Natural killer cell (primary cell): Measurements from ENCODE around the gene GTF2I. TPM values are rescaled to one million over a fixed set of nuclear protein-coding genes. Genes with fewer than 3 reads are reported as not detected.
"Not testable (repeated sequence)": the region's sequence is repeated elsewhere in the genome, so short reads cannot be mapped to it uniquely, and the experiment has no call there.

ENCODE experiments used
- ATAC-seq, 3 donors: fragments of 150-1000 bp in 2 of 3; fragments of 200-7000 bp in 1 of 3; cut with Tn5 transposase; 1 replicate in 1 of 3; 2 replicates in 2 of 3; pipeline ENCODE4 v1.10.0; 2021; ENCODE audit warnings: mild to moderate bottlenecking in 2 of 3, moderate library complexity in 2 of 3
- DNase-seq, 2 donors: peaks; one replicate each; pipeline versions ENCODE4 v3.0.0 to v3.0.0-alpha.2; 2013 to 2021; ENCODE audit warnings: mixed read lengths in 1 of 2
- H3K27ac ChIP-seq: one replicate; pipeline ENCODE4 v1.5.1; 2013; ENCODE audit warnings: mild to moderate bottlenecking, low read length
- H3K27me3 ChIP-seq: one replicate; pipeline ENCODE4 v1.6.1; 2013; ENCODE audit warnings: low read length; ENCODE audit not compliant: control insufficient read depth, insufficient read depth
- H3K36me3 ChIP-seq: one replicate; pipeline ENCODE4 v1.6.1; 2013; ENCODE audit warnings: low read length; ENCODE audit not compliant: control insufficient read depth, insufficient read depth
- H3K4me1 ChIP-seq: one replicate; pipeline ENCODE4 v1.6.1; 2013; ENCODE audit warnings: low read length; ENCODE audit not compliant: control insufficient read depth, insufficient read depth
- H3K4me3 ChIP-seq: one replicate; pipeline ENCODE4 v1.5.1; 2013; ENCODE audit warnings: low read length
- H3K9me3 ChIP-seq: one replicate; pipeline ENCODE4 v1.6.1; 2013; ENCODE audit warnings: low read length; ENCODE audit not compliant: control insufficient read depth, insufficient read depth
- H3K27ac Mint-ChIP-seq, 2 donors: one replicate each; pipeline ENCODE4 v1.8.0; 2022; ENCODE audit warnings: mild to moderate bottlenecking in 2 of 2, mixed read lengths in 2 of 2, moderate library complexity in 1 of 2
- H3K27me3 Mint-ChIP-seq, 2 donors: one replicate each; pipeline ENCODE4 v1.8.0; 2022; ENCODE audit warnings: low read depth in 2 of 2, mixed read lengths in 2 of 2
- H3K36me3 Mint-ChIP-seq: one replicate; pipeline ENCODE4 v1.8.0; 2022; ENCODE audit warnings: mixed read lengths
- H3K4me1 Mint-ChIP-seq, 2 donors: one replicate each; pipeline ENCODE4 v1.8.0; 2022; ENCODE audit warnings: mixed read lengths in 2 of 2
- H3K4me3 Mint-ChIP-seq: one replicate; pipeline ENCODE4 v1.8.0; 2022; ENCODE audit warnings: mild to moderate bottlenecking, moderate library complexity, mixed read lengths
- H3K9me3 Mint-ChIP-seq, 2 donors: one replicate each; pipeline ENCODE4 v1.8.0; 2022; ENCODE audit warnings: mixed read lengths in 2 of 2
- WGBS: methylation state at CpG from one replicate; pipeline ENCODE4 v1.1.7; 2013; ENCODE audit warnings: missing lambda C conversion rate; ENCODE audit not compliant: insufficient coverage; 5-methylcytosine and 5-hydroxymethylcytosine counted together
- intact Hi-C: fragments of 100-400 bp; cut with micrococcal nuclease; formaldehyde crosslinking; loops from one replicate; pipeline ENCODE4 v1.14.2; 2022
- total RNA-seq, 4 donors: library from RNA; stranded (reverse); fragments of 120-200 nt in 1 of 4; gene quantifications; one replicate each; pipeline versions ENCODE4 v1.2.3 to v1.2.4, GENCODE V29; 2013 to 2022
- TF ChIP-seq, protein P1 (sequence below): fragments of 200-600 bp; IDR thresholded peaks from one replicate; pipeline ENCODE4 v1.8.0; 2022; ENCODE audit warnings: antibody characterized with exemption

GTF2I gene
- total RNA-seq, 3 donors from 2014 or later (not counting 1 experiment from before 2014, with no cell fraction given), result 153 to 222 (median 188) TPM

DNA sequence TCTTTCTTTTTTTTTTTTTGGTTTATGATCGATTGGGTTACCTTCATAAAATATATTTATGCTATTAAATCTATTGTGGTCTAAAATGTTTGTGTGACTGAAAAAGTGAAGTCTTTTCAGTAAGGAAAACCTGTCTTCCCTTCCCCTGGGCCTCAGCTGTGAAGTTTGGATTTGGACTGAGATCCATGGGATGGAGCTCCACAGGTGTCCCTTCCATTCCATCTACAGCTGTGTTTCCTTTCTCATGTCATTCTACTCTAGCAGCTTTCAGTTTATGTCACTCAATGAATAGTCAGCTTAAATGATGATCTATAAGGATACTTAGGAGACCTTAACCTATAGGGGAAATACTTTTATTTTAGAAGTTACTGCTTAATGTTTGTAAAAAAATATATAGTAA is 68.3 kb downstream of the GTF2I start:
- TF ChIP-seq, protein P1, sequence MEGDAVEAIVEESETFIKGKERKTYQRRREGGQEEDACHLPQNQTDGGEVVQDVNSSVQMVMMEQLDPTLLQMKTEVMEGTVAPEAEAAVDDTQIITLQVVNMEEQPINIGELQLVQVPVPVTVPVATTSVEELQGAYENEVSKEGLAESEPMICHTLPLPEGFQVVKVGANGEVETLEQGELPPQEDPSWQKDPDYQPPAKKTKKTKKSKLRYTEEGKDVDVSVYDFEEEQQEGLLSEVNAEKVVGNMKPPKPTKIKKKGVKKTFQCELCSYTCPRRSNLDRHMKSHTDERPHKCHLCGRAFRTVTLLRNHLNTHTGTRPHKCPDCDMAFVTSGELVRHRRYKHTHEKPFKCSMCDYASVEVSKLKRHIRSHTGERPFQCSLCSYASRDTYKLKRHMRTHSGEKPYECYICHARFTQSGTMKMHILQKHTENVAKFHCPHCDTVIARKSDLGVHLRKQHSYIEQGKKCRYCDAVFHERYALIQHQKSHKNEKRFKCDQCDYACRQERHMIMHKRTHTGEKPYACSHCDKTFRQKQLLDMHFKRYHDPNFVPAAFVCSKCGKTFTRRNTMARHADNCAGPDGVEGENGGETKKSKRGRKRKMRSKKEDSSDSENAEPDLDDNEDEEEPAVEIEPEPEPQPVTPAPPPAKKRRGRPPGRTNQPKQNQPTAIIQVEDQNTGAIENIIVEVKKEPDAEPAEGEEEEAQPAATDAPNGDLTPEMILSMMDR, result no peak
- Histone ChIP-seq H3K4me3 (no peak overlapping the region), H3K36me3 (peaks cover 17% of the 10 kb centered on the region), H3K27me3 (no peaks in the 10 kb centered on the region), H3K9me3 (no peaks in the 10 kb centered on the region), H3K4me1 (no peaks in the 10 kb centered on the region), H3K27ac (no peak overlapping the region)
- no peaks in the 10 kb centered on the region for H3K27me3 Mint-ChIP-seq
- intact Hi-C loops, result no loop called here
- H3K27ac Mint-ChIP-seq, result no peak overlapping the region
- no peak for DNase-seq
- H3K4me1 Mint-ChIP-seq, result peaks cover 0 to 6% of the 10 kb centered on the region in 2 donors
- no CpG with 5 or more reads among the region's 1 CpG for WGBS
- no peak overlapping the region for H3K4me3 Mint-ChIP-seq
- H3K9me3 Mint-ChIP-seq, result no peaks in the 10 kb centered on the region
- ATAC-seq, result no peak
- no peaks in the 10 kb centered on the region for H3K36me3 Mint-ChIP-seq

DNA sequence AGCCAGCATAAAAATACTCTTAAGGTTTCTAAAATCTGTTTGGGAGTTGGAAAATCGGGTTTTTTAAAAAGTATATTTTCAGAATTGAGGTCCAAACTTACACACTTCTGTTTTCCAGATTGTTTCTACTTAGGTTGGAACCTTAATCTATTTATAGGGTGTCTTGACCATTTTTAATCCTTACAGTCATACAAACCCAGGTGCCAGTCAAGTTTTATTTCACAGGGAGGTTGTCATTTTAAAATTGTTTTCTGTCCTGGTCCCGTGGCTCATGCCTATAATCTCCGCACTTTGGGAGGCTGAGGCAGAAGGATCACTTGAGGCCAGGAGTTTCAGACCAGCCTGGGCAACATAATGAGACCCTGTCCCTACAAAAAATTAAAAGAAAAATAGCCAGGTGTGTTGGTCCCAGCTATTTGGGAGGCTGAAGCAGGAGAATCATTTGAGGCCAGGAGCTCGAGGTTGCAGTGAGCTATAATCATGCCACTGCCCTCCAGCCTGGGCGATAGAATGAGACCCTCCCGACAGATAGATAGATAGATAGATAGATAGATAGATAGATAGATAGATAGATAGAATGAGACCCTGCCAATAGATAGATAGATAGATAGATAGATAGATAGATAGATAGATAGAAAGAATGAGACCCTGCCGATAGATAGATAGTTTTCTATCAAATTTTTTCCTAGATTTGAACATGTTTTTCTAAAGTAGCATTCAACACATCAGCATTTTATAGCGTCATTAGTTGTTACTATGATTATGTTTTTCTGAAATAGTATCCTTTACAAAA is 69.0 kb downstream of the GTF2I start:
- no peaks in the 10 kb centered on the region for H3K9me3 ChIP-seq
- H3K4me1 ChIP-seq, result no peaks in the 10 kb centered on the region
- WGBS, result 99% methylated on average over 5 of the region's 8 CpGs
- Mint-ChIP-seq H3K36me3 (no peaks in the 10 kb centered on the region), H3K4me3 (no peak overlapping the region), H3K9me3 (no peaks in the 10 kb centered on the region), H3K27me3 (no peaks in the 10 kb centered on the region), H3K4me1 (peaks cover 0 to 6% of the 10 kb centered on the region in 2 donors), H3K27ac (peak overlapping the region in 1 of 2 donors; percentile 22)
- TF ChIP-seq, protein P1, result no peak
- intact Hi-C loops, result no loop called here
- no peak for ATAC-seq
- H3K27ac ChIP-seq, result no peak overlapping the region
- no peaks in the 10 kb centered on the region for H3K27me3 ChIP-seq
- DNase-seq, result no peak
- H3K4me3 ChIP-seq, result no peak overlapping the region
- H3K36me3 ChIP-seq, result peaks cover 16% of the 10 kb centered on the region

DNA sequence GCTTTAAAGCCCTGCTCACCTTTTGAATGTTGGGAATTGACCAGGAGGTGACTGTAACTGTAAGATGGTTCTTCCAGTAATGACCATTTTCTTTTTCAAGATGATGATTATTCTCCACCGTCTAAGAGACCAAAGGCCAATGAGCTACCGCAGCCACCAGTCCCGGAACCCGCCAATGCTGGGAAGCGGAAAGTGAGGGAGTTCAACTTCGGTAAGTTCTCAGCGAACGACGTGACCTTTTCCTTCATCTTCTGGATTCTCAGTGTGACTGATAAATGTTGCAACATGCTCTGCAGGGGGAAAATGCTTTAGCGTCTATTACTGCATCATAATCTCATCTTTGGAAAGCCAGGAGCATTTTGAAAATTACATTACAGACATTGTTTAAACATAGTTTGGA is 71.2 kb downstream of the GTF2I start:
- H3K9me3 Mint-ChIP-seq, H3K36me3 ChIP-seq, DNase-seq, H3K27ac ChIP-seq, H3K27me3 ChIP-seq, H3K4me3 ChIP-seq, H3K4me3 Mint-ChIP-seq, H3K9me3 ChIP-seq, H3K4me1 Mint-ChIP-seq, H3K27ac Mint-ChIP-seq, H3K4me1 ChIP-seq, H3K36me3 Mint-ChIP-seq, H3K27me3 Mint-ChIP-seq, ATAC-seq, intact Hi-C loops: not testable (repeated sequence)
- no CpG with 5 or more reads among the region's 10 CpGs for WGBS

DNA sequence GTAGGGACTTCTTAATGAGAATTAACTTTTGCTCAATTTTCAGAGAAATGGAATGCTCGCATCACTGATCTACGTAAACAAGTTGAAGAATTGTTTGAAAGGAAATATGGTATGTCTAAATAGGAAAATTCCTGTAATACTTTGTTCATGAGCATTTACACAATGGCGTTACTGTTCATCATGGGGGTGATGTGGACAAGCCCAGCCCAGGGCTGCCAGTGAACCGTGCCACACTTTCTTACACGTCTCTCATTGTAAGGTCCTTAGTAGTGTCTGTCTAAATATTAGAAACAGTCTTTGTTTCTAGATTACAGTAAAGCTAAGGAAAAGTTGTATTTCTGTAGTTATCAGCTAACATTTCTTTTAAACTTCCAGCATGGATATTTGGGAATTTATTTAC is 72.7 kb downstream of the GTF2I start:
- H3K27me3 ChIP-seq, intact Hi-C loops, H3K4me3 ChIP-seq, H3K9me3 ChIP-seq, H3K27ac ChIP-seq, H3K36me3 ChIP-seq, H3K36me3 Mint-ChIP-seq, H3K27me3 Mint-ChIP-seq, ATAC-seq, H3K27ac Mint-ChIP-seq, H3K4me1 ChIP-seq, H3K4me3 Mint-ChIP-seq, DNase-seq, H3K4me1 Mint-ChIP-seq, H3K9me3 Mint-ChIP-seq: not testable (repeated sequence)
- no CpG with 5 or more reads among the region's 5 CpGs for WGBS

DNA sequence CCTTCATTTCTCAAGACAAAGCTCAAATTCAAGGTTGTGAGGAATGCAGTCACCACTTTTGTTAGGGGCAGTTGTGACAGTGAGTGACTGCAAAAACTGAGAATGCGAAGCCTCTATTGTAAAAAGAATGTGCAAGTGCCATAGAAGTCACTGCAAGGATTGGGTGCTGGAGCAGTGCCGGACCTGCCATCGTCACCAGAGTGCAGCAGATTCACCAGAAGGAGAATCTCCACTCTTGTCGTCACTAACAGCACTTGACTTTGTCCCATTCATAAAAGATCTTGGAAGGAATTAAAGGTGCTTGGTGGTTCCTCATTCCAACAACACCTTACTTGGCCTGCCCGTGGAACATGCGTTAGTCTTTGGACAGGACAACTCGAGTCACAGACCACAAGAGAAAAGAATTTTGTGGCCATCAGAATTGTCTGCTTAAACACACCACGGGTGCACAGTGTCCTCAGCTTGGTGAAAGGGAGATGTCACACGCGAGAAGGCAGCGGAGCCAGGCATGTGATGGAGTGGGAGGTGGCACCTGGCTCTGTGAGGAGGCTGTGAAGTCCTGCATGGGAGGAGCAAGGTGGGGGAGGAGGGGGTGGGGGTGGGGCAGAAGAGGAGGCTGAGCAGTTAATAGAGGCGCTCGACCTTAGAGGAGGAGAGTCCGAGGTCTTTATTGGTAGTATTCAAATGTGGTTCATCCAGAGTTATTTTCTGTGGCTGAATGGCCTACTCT is 82.6 kb downstream of the GTF2I start:
- H3K4me3 Mint-ChIP-seq, H3K4me1 ChIP-seq, H3K36me3 Mint-ChIP-seq, H3K27ac ChIP-seq, intact Hi-C loops, H3K4me3 ChIP-seq, H3K9me3 Mint-ChIP-seq, H3K36me3 ChIP-seq, H3K9me3 ChIP-seq, ATAC-seq, H3K27me3 ChIP-seq, DNase-seq, H3K27ac Mint-ChIP-seq, H3K27me3 Mint-ChIP-seq, H3K4me1 Mint-ChIP-seq: not testable (repeated sequence)
- no CpG with 5 or more reads among the region's 14 CpGs for WGBS

DNA sequence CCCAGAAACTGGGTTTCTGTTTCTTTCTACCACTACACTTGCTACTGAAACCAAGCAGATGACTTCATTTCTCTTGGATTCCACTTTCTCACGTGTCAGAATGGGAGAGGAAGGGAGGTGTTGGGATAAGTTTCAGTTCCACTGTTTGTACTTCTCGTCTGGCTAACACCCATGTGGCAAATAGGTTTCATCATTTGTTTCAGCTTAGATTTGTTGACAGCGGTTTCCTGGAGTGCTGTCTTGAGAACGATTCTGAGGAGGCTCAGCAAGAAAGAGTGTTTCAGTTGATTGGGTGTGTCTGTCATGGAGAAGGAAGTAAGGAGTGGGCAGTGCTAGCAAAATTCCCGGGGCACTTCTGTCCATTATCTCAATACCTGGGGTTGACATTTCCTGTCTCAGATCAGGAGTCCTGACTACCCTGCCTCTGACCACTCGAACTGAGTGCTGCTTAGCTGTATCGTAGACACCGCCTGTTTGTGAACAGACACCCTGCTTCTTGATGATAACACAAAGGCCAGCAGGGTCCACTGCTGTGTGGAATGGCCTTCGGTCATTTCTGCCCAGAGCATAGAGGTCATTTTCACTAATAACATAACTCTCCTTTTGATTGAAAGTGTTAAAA is 86.5 kb downstream of the GTF2I start:
- H3K27me3 ChIP-seq, H3K27me3 Mint-ChIP-seq, H3K4me1 Mint-ChIP-seq, H3K9me3 Mint-ChIP-seq, H3K36me3 Mint-ChIP-seq, H3K27ac Mint-ChIP-seq, H3K4me1 ChIP-seq, H3K4me3 ChIP-seq, H3K36me3 ChIP-seq, H3K27ac ChIP-seq, H3K9me3 ChIP-seq, intact Hi-C loops, H3K4me3 Mint-ChIP-seq, ATAC-seq, DNase-seq: not testable (repeated sequence)
- WGBS, result no CpG with 5 or more reads among the region's 9 CpGs
